ENCODE measurements around the gene GKN1.

DNA sequence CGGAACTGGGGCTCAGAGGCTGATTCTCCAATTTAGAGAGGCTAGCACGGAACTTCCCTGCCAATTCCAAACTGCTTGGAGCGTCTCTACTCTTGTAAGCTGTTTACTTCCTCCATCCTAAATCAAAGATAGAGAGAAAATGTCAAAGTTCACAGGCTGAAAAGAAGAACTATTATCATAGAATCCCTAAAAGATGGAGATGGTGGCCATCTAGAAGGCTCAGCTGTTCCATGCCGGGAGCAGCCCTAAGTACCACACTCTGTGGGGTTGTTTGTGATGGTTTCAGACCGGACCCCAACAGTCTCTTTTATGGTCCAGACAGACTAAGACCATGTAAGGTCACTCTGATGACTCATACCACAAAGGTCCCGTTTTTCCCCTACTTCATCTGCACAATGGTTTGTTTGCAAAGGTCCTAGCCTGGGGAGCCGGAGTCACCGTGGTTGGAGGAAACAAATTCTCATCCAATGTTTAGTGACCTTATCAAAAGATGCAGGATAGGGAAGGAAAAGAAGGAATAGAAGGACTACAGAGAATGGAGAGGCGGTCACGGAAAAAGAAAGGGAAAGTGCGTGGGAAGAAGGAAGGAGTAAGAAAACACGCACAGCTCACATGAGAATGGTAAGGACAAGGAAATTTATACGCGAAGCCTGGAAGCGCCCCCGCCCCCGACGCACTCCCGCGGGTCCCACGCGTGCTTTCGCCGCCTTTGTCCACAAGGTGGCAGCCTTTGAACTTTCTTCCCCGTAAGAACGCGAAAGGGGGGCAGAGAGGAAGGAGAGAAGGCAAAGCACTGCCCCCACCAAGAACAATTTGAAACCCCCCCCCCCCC is 38.1 kb downstream of the GKN1 start:
- TF ChIP-seq POLR2A (IDR thresholded peaks at IDR 0.05; ENCODE audit: low read depth, low read length), result no peak
- TF ChIP-seq TAF1 (IDR thresholded peaks at IDR 0.05; ENCODE audit: borderline replicate concordance, low read depth, low read length), result no peak
- no peak for TF ChIP-seq POLR2AphosphoS5 (IDR thresholded peaks at IDR 0.05; ENCODE audit: low read depth, low read length)
